Activated naive CD8-positive, alpha-beta T cell (primary cell): Measurements from ENCODE around the gene MRPL52.
"Not testable (repeated sequence)": the region's sequence is repeated elsewhere in the genome, so short reads cannot be mapped to it uniquely, and the experiment has no call there.

Source experiments
- H3K27ac Mint-ChIP-seq: one replicate; pipeline ENCODE4 v1.8.0; 2021; ENCODE audit warnings: mixed read lengths
- H3K27me3 Mint-ChIP-seq: one replicate; pipeline ENCODE4 v1.8.0; 2021; ENCODE audit warnings: mixed read lengths
- H3K36me3 Mint-ChIP-seq: one replicate; pipeline ENCODE4 v1.8.0; 2021; ENCODE audit warnings: mixed read lengths
- H3K4me1 Mint-ChIP-seq: one replicate; pipeline ENCODE4 v1.8.0; 2021; ENCODE audit warnings: low read depth, mixed read lengths
- H3K4me3 Mint-ChIP-seq: one replicate; pipeline ENCODE4 v1.8.0; 2021; ENCODE audit warnings: mild to moderate bottlenecking, mixed read lengths
- H3K9me3 Mint-ChIP-seq: one replicate; pipeline ENCODE4 v1.8.0; 2021; ENCODE audit warnings: low read depth, mixed read lengths

MRPL52 gene

GRCh38 chr14:22821193-22822015, 8.3 kb upstream of the MRPL52 start:
- peak overlapping the region; percentile 41 for H3K27ac Mint-ChIP-seq
- no peaks in the 10 kb centered on the region for H3K36me3 Mint-ChIP-seq
- no peak overlapping the region for H3K4me3 Mint-ChIP-seq
- peaks cover 18% of the 10 kb centered on the region for H3K4me1 Mint-ChIP-seq
- H3K9me3 Mint-ChIP-seq: no peaks in the 10 kb centered on the region
- H3K27me3 Mint-ChIP-seq: peaks cover 5% of the 10 kb centered on the region

DNA sequence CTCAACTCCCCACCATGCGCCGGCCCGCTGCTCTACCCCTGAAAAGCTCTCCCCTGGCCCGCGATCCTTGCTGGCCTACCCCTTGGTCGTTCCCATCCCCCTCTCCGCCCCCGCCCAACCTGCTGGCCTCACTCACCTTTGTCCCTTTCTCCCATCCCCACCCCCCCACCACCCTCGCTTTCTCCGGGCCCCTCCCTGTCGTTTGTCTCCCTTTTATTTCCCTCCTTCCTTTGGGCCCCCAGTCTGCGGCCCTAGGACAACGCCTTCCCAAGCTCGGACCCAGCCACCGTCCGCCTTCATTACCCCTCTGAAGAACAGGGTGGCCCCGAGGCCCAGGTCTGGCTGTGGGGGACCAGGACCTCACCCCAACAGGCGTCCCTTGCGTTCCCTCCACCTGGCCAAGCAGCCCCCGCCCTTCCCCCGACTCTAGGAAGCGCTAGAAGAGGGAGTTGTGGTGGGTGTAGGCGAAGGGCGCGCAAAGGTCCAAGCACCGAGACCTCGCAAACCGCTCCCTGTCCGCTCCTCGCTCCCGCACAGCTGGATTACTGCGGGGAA, 7.6 kb upstream of the MRPL52 start:
- H3K9me3 Mint-ChIP-seq: no peaks in the 10 kb centered on the region
- H3K36me3 Mint-ChIP-seq: no peaks in the 10 kb centered on the region
- no peak overlapping the region for H3K27ac Mint-ChIP-seq
- peaks cover 18% of the 10 kb centered on the region for H3K4me1 Mint-ChIP-seq
- H3K4me3 Mint-ChIP-seq: no peak overlapping the region
- H3K27me3 Mint-ChIP-seq: peaks cover 5% of the 10 kb centered on the region

- Mint-ChIP-seq H3K27ac (no peak overlapping the region), H3K4me3 (peak overlapping the region; percentile 74), H3K4me1 (peaks cover 18% of the 10 kb centered on the region), H3K27me3 (peaks cover 5% of the 10 kb centered on the region), H3K9me3 (no peaks in the 10 kb centered on the region), H3K36me3 (no peaks in the 10 kb centered on the region)
These were observed 7.1 kb upstream of the MRPL52 start for GRCh38 chr14:22822571-22823098.

DNA sequence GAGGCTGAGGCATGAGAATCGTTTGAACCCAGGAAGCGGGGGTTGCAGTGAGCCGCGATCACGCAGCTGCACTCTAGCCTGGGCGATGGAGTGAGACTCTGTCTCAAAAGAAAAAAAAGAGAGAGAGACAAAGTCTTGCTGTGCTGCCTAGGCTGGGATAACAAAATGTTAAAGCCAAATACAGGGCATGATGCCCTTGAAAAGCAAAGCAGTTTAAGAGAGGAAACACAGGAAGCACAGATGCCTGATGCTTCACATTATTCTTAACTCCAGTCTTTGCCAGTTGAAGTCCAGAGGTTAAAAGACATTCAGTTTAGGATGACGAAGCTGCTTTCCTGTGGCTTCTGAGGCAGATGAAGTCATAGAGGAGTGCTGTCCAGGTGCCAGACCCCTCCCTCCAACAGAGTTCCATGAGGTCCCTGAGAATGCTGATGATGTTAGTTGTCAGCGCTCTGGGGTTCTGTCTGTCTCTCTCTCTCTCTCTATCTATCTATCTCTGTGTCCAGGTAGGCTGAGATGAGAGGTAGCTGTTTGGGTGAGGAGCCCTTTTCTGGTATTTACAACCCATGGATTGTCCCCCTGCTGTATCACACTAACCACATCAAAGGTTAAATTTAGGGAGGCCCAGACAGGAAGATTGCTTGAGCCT, 4.9 kb upstream of the MRPL52 start:
- Mint-ChIP-seq H3K36me3 (no peaks in the 10 kb centered on the region), H3K4me3 (peak overlapping the region; percentile 10), H3K27me3 (peaks cover 5% of the 10 kb centered on the region), H3K9me3 (no peaks in the 10 kb centered on the region), H3K4me1 (peaks cover 25% of the 10 kb centered on the region), H3K27ac (no peak overlapping the region)

DNA sequence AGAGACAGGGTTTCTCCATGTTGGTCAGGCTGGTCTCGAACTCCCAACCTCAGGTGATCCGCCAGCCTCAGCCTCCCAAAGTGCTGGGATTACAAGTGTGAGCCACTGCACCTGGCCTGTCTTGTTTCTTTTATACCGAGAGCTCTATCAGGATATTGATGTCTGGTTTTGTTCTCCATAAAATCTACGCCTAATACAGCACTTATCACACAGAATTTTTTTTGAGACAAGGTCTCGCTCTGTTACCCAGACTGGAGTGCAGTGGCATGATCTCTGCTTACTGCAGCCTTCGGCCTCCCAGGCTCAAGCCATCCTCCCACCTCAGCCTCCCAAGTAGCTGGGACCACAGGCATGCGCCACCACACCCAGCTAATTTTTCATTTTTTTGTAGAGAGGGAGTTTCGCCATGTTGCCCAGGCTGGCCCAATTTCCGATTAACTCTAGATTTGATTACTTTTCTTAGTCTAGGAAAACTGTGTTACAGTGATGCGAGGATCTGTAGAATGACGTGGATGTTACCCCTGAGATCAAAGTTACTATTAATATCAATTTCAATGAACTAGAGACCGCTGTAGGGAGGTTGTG, 519 bp upstream of the MRPL52 start:
- peaks cover 32% of the 10 kb centered on the region for H3K4me1 Mint-ChIP-seq
- H3K36me3 Mint-ChIP-seq, H3K9me3 Mint-ChIP-seq, H3K27me3 Mint-ChIP-seq: not testable (repeated sequence)
- peak overlapping the region; percentile 98 for H3K27ac Mint-ChIP-seq
- peak overlapping the region; percentile 98 for H3K4me3 Mint-ChIP-seq

DNA sequence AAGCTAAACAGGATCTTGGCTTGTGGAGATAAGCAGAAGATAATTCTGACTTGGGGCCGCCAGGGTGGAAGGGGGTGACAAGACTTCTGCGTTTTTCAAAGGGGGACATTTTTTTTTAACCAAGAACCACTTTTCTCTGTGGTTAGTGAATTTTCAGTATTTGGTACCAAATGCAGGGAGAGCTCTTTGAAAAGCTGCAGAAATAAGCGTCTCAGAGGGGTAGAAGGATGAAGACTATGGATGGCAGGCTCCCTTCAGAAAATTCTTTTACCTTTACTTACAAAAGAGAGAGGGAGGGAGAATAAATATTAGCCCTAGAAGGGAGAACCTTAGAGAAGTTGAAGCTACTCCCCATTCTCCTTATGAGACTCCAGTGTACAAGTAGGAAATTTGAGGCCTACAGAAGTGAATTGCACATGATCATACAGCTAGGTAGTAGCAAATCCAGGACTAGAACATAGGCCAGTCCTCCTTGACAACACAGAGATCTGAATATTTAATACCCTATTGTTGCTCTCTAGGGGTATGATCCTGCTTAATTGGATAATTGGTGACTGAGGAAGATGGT, 840 bp downstream of the MRPL52 start:
- Mint-ChIP-seq H3K4me1 (peaks cover 24% of the 10 kb centered on the region), H3K27ac (peak overlapping the region; percentile 98), H3K27me3 (no peaks in the 10 kb centered on the region), H3K36me3 (peaks cover 7% of the 10 kb centered on the region), H3K9me3 (no peaks in the 10 kb centered on the region), H3K4me3 (peak overlapping the region; percentile 98)

DNA sequence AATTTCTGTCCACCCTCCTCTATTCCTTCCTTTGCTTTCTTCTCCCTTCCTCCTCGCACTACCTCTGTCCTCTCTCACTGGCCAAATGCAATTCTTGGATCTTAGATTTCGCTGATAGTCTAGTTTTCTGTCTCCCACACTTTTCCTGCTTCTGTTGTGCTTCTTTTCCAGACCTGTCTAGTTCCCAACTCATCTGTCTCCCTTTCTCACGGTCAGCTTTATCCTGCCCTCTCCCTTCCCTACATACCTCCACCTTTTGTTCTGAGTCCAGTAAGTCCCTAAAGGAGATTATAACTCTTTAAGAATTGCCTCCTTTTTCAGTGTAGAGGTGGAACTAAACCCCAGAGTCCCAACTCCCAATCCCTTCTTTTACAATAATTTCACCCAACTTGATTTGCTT, 5.8 kb downstream of the MRPL52 start:
- Mint-ChIP-seq H3K27ac (peak overlapping the region; percentile 12), H3K9me3 (no peaks in the 10 kb centered on the region), H3K36me3 (peaks cover 5% of the 10 kb centered on the region), H3K27me3 (peaks cover 2% of the 10 kb centered on the region), H3K4me3 (peak overlapping the region; percentile 55), H3K4me1 (peaks cover 25% of the 10 kb centered on the region)

DNA sequence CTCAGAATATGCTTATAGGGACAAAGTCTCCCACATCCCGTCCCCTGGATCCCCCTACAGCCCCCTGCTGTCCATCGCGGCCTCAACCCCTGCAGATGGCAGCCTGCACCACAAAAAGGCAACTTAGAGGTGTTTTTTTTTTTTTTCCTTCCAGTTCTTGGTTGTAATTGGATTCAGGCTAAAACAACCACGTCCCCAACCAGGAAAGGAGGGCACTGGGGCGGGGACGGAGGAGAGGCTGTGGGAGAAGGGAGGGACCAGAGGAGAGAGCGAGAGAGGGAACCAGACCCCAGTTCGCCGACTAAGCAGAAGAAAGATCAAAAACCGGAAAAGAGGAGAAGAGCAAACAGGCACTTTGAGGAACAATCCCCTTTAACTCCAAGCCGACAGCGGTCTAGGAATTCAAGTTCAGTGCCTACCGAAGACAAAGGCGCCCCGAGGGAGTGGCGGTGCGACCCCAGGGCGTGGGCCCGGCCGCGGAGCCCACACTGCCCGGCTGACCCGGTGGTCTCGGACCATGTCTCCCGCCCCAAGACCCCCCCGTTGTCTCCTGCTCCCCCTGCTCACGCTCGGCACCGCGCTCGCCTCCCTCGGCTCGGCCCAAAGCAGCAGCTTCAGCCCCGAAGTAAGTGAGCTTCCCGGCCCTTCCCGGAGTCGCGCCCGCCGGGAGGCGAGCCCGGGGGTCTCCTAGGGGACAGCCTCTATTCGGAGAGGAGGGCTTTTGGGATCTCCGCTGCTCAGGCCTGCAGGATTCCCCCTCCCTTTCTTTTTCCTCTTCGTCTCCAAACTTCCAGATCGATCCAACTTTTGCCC, 6.8 kb downstream of the MRPL52 start, which contains the start of gene MMP14:
Gene MMP14 (plus strand): TSS at position 285 of the 813 bp plus-strand sequence. CDS start 233 bp downstream, at position 518.
- peak within 1 kb of the TSS; percentile 71 for H3K27ac Mint-ChIP-seq
- H3K9me3 Mint-ChIP-seq: no peaks in the 10 kb centered on the region
- H3K4me3 Mint-ChIP-seq: peak within 1 kb of the TSS; percentile 91
- peaks cover 19% of the 10 kb centered on the region for H3K4me1 Mint-ChIP-seq
- peaks cover 2% of the 10 kb centered on the region for H3K27me3 Mint-ChIP-seq
- peaks cover under 1% of the 10 kb centered on the region for H3K36me3 Mint-ChIP-seq

DNA sequence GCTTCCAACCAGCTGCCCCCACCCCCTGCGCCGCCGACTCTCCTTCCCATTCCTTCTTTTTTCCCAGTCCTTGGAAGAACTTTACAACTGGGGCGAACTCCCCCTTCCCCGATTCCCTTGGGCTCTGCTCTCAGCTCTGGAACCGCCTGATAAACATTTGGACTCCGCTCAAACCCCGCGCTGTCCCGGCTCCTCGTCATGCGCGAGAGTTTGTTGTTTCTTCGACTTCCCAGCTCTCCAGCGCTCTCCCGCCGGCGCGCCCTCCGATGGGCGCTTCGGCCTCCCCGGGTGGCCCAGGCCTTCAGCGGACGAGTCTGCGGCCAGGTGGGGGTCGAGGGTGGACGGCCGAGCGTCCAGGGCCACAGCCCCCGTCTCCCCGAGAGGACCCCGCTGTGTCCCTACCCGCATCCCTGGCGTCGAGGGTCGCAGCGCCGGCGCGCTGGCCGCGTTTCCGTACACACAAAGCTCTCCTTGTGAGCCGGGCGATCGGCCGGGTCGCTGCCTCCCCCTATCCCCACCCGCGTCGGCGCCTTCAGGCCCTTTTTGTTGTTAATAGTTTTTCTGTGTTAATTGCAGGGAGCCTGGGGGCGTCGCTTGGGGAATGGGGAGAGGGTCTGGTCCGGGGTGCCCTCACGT, 7.5 kb downstream of the MRPL52 start:
- Mint-ChIP-seq H3K4me3 (peak overlapping the region; percentile 91), H3K27me3 (peaks cover 2% of the 10 kb centered on the region), H3K36me3 (no peaks in the 10 kb centered on the region), H3K27ac (peak overlapping the region; percentile 71), H3K9me3 (no peaks in the 10 kb centered on the region), H3K4me1 (peaks cover 15% of the 10 kb centered on the region)

GRCh38 chr14:22837750-22838538, 8.3 kb downstream of the MRPL52 start:
- peak overlapping the region; percentile 91 for H3K4me3 Mint-ChIP-seq
- H3K36me3 Mint-ChIP-seq: no peaks in the 10 kb centered on the region
- peaks cover 15% of the 10 kb centered on the region for H3K4me1 Mint-ChIP-seq
- H3K9me3 Mint-ChIP-seq: no peaks in the 10 kb centered on the region
- no peak overlapping the region for H3K27ac Mint-ChIP-seq
- peaks cover 2% of the 10 kb centered on the region for H3K27me3 Mint-ChIP-seq

DNA sequence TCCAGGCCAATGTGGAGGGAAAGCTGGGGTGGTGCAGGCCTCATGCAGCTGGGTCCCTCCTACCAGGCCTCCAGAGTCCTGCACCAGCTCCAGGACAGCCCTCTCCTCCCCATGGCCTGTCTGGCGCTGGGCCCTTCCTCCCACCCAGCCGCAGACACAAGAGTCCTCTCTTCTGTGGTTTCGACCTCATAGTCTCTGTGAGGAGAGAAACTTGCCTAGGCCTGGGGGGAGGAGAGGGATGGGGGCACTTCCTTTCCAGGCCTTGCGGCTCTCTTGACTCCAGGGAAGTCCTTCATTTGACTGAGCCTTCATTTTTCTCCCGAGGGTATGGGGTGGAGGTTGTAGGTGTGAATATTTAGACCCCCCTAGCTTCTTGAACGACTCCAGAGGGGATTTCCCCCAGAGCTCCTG, 8.9 kb downstream of the MRPL52 start:
- Mint-ChIP-seq H3K27ac (no peak overlapping the region), H3K4me3 (peak overlapping the region; percentile 20), H3K4me1 (peaks cover 15% of the 10 kb centered on the region), H3K36me3 (no peaks in the 10 kb centered on the region), H3K27me3 (peaks cover 2% of the 10 kb centered on the region), H3K9me3 (no peaks in the 10 kb centered on the region)

DNA sequence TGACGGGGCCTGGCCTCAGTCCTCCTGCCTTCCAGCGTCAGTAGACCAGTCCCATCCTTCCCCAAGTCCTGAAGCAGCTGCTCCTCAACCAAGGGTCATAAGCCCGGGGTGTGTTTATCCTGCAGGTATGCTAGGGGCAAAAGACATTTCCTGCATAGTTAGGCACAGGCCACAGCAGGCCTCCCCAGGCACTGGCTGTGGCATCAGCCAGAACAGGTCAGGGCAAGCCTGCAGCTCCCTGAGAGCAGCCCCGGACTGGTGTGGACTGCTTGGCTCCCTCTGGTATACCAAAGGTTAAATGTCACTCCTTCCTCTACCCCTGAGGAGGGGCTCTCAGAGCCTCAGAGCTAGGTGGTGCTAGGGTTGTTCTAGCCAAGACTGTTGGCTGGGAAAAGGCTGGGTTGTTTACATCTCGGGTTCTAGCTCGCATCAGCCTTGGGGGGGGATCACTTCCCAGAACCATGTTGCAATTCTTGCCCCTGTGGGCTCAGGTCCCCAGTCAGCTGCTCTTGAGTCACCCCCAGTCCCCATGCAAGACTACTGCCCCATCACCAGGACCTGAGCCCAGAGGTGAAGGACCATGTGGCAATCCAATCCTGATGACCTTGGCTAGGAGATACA, 9.6 kb downstream of the MRPL52 start:
- Mint-ChIP-seq H3K27me3 (peaks cover 2% of the 10 kb centered on the region), H3K27ac (peak overlapping the region; percentile 46), H3K4me3 (peak overlapping the region; percentile 51), H3K36me3 (no peaks in the 10 kb centered on the region), H3K9me3 (no peaks in the 10 kb centered on the region), H3K4me1 (peaks cover 15% of the 10 kb centered on the region)

DNA sequence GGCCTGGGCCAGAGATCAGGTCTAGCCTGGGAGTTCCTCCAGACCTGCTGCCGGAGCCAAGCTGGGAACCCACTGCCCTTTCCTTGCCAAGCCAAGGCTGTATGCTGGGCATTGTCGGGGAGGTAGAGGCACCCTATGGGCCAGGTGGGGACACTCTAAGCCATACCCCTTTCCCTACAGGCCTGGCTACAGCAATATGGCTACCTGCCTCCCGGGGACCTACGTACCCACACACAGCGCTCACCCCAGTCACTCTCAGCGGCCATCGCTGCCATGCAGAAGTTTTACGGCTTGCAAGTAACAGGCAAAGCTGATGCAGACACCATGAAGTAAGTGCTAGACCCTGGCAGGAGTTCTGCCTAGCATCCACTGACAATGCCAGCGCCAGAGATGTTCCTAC, 11.6 kb downstream of the MRPL52 start:
- H3K4me1 Mint-ChIP-seq: peaks cover 14% of the 10 kb centered on the region
- no peak overlapping the region for H3K4me3 Mint-ChIP-seq
- H3K36me3 Mint-ChIP-seq: no peaks in the 10 kb centered on the region
- peaks cover 2% of the 10 kb centered on the region for H3K27me3 Mint-ChIP-seq
- no peak overlapping the region for H3K27ac Mint-ChIP-seq
- H3K9me3 Mint-ChIP-seq: no peaks in the 10 kb centered on the region
